ENCODE data around the gene HTT.
"Not testable (repeated sequence)": the region's sequence is repeated elsewhere in the genome, so short reads cannot be mapped to it uniquely, and the experiment has no call there.

- TF ChIP-seq CTCF (conservative IDR thresholded peaks at IDR 0.05; ENCODE audit: low read depth, low read length); EZH2 (IDR thresholded peaks at IDR 0.05; ENCODE audit: borderline replicate concordance, low read depth, low read length, poor library complexity, severe bottlenecking): not testable (repeated sequence)
Measured at GRCh38 chr4:3161044-3161443, 86.6 kb downstream of the HTT start.
